KMS-11 (cell line): ENCODE measurements around the gene GALNT2.

Experiments used
- H2AFZ ChIP-seq: fragments of 200-600 bp; sonication (generic); 2 replicates; pipeline ENCODE4 v1.6.1; 2016; ENCODE audit warnings: antibody characterized with exemption, mixed run types, low read depth
- H3K27ac ChIP-seq: fragments of 200-600 bp; sonication (generic); 2 replicates; pipeline ENCODE4 v1.6.1; 2016; ENCODE audit warnings: mild to moderate bottlenecking, mixed run types
- H3K27me3 ChIP-seq: fragments of 200-600 bp; sonication (generic); 2 replicates; pipeline ENCODE4 v1.6.1; 2017; ENCODE audit warnings: mild to moderate bottlenecking, low read depth, mixed run types, moderate library complexity; ENCODE audit not compliant: insufficient read depth
- H3K36me3 ChIP-seq: fragments of 200-600 bp; sonication (generic); 2 replicates; pipeline ENCODE4 v1.6.1; 2017; ENCODE audit warnings: mild to moderate bottlenecking, mixed run types; ENCODE audit not compliant: insufficient read depth
- H3K4me1 ChIP-seq: fragments of 200-600 bp; sonication (generic); 2 replicates; pipeline ENCODE4 v1.6.1; 2016; ENCODE audit warnings: mild to moderate bottlenecking, low read depth, mixed run types; ENCODE audit not compliant: poor library complexity, severe bottlenecking
- H3K4me2 ChIP-seq: fragments of 200-600 bp; sonication (generic); 2 replicates; pipeline ENCODE4 v1.7.0; 2016; ENCODE audit warnings: mild to moderate bottlenecking, mixed run types
- H3K4me3 ChIP-seq: fragments of 200-600 bp; sonication (generic); IDR thresholded peaks from 2 replicates; pipeline ENCODE4 v1.6.1; 2017; ENCODE audit warnings: low read depth, low read length, mixed read lengths; ENCODE audit not compliant: insufficient read depth
- H3K79me2 ChIP-seq: fragments of 200-600 bp; sonication (generic); 2 replicates; pipeline ENCODE4 v1.6.1; 2016; ENCODE audit warnings: low read depth, mixed run types; ENCODE audit not compliant: insufficient read depth
- H3K9ac ChIP-seq: fragments of 200-600 bp; sonication (generic); 2 replicates; pipeline ENCODE4 v1.6.1; 2016; ENCODE audit warnings: mild to moderate bottlenecking, mixed run types
- H4K20me1 ChIP-seq: fragments of 200-600 bp; sonication (generic); 2 replicates; pipeline ENCODE4 v1.6.1; 2016; ENCODE audit warnings: mild to moderate bottlenecking, mixed run types; ENCODE audit not compliant: insufficient read depth
- CTCF ChIP-seq: fragments of 200-600 bp; sonication (generic); conservative IDR thresholded peaks from 2 replicates; pipeline ENCODE4 v1.6.1; 2017; ENCODE audit warnings: low read depth, mild to moderate bottlenecking, antibody characterized with exemption, low read length, moderate library complexity, mixed read lengths

GALNT2 gene

GRCh38 chr1:230040440-230040839, 26.6 kb upstream of the GALNT2 start:
- Histone ChIP-seq H3K27ac (no peak overlapping the region), H3K36me3 (no peaks in the 10 kb centered on the region), H3K27me3 (no peaks in the 10 kb centered on the region), H4K20me1 (no peaks in the 10 kb centered on the region), H3K4me2 (no peak overlapping the region), H3K4me3 (no peak overlapping the region), H2AFZ (no peak overlapping the region), H3K79me2 (no peaks in the 10 kb centered on the region), H3K9ac (no peak overlapping the region), H3K4me1 (peaks cover 29% of the 10 kb centered on the region)
- no peak for TF ChIP-seq CTCF

DNA sequence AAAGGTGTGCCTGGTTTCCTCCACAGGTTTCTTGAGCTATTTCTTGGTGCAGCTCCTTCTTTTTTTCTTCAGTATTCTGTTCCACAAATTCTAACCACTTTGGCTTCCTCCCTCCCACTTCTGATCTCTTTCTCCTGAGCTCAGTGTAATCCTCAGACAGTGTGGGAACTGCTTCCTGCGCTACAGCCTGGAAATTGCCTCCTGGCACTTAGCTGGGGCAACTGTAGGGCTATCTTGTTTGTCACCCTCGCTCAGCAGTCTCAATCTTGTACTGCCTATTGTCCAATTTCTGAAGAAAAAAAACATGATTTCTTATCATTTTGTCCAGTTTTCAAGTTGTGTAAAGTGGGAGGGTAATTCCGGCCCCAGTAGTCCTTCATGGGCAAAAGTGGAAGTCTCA, 24.0 kb upstream of the GALNT2 start:
- no peaks in the 10 kb centered on the region for H3K36me3 ChIP-seq
- peaks cover 9% of the 10 kb centered on the region for H3K4me1 ChIP-seq
- no peaks in the 10 kb centered on the region for H4K20me1 ChIP-seq
- H3K4me2 ChIP-seq: no peak overlapping the region
- TF ChIP-seq CTCF: no peak
- H2AFZ ChIP-seq: no peak overlapping the region
- no peak overlapping the region for H3K9ac ChIP-seq
- no peak overlapping the region for H3K4me3 ChIP-seq
- no peaks in the 10 kb centered on the region for H3K27me3 ChIP-seq
- H3K79me2 ChIP-seq: no peaks in the 10 kb centered on the region
- no peak overlapping the region for H3K27ac ChIP-seq

DNA sequence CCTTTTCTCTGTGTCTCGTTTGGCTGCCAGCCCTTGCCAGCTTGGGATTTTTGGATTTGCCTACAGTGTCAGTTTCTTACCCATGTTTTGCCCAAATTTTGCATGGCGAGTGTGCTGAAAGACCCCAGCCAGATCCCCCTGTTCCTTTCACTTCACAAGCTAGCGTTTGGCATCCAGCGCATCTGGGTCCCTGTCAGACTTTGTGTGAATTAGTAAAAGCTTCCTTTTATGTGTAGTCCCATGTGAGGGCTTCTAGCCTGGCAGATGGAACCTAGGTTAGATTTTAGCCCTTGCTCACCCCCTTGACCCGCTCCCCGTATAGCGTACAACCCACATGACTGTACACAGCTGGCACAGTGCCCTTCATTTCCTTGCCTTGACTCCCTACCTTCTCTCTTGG, 22.3 kb upstream of the GALNT2 start:
- no peak overlapping the region for H3K27ac ChIP-seq
- H3K79me2 ChIP-seq: no peaks in the 10 kb centered on the region
- H2AFZ ChIP-seq: no peak overlapping the region
- H3K4me1 ChIP-seq: peaks cover 4% of the 10 kb centered on the region
- no peak overlapping the region for H3K4me2 ChIP-seq
- H3K4me3 ChIP-seq: no peak overlapping the region
- TF ChIP-seq CTCF: no peak
- no peaks in the 10 kb centered on the region for H3K27me3 ChIP-seq
- no peaks in the 10 kb centered on the region for H4K20me1 ChIP-seq
- no peak overlapping the region for H3K9ac ChIP-seq
- no peaks in the 10 kb centered on the region for H3K36me3 ChIP-seq

DNA sequence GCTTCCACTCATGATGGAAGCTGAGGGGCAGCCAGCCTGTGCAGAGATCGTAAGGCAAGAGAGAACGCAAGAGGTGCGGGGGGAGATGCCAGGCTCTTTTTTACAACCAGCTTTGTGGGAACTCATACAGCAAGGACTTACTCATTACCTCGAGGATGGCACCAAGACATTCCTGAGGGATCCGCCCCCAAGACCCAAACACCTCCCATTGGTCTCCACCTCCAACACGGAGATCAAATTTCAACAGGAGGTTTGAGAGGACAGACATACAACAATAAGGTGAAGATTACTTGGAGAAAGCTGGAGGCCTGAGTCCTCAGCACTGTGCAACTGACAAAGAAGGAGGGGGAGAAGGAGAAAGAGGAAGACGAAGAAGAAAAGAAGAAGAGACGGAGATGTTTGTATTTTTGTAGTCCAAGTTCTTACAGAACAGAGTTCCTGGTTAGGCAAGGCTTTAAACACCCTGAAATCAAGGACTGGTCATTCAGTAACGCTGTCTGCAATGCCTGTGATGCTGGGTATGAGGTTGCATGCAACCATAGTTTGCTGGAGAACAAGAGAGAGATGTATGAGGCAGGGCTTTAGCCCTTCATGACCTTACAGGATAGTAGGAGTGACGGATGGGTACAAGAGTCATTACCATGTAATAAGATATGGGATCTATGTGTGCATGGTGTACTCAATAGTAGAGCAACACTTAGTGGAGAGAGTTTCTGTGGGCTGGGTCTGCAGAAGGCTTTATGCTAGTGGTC, 19.7 kb upstream of the GALNT2 start:
- no peaks in the 10 kb centered on the region for H3K36me3 ChIP-seq
- no peak overlapping the region for H3K9ac ChIP-seq
- no peak overlapping the region for H3K4me2 ChIP-seq
- TF ChIP-seq CTCF: no peak
- H3K4me1 ChIP-seq: no peaks in the 10 kb centered on the region
- H3K4me3 ChIP-seq: no peak overlapping the region
- no peaks in the 10 kb centered on the region for H3K27me3 ChIP-seq
- H3K27ac ChIP-seq: no peak overlapping the region
- no peaks in the 10 kb centered on the region for H4K20me1 ChIP-seq
- H3K79me2 ChIP-seq: no peaks in the 10 kb centered on the region
- H2AFZ ChIP-seq: no peak overlapping the region
